ENCODE measurements around the gene NUDCD3. TPM values are rescaled to one million over a fixed set of nuclear protein-coding genes. Genes with fewer than 3 reads are reported as not detected.

NUDCD3 gene
- polyA plus RNA-seq, 1 experiment, result 61.4 TPM

GRCh38 chr7:44522315-44522714 is 31.9 kb upstream of the NUDCD3 start:
- no peak for TF ChIP-seq CTCF (IDR thresholded peaks at IDR 0.05; ENCODE audit: low read depth, low read length)
- Histone ChIP-seq H3K4me3 (ENCODE audit: low read depth, low read length) (no peak overlapping the region), H3K27ac (ENCODE audit: low read depth, low read length) (no peak overlapping the region), H3K9me3 (ENCODE audit: control insufficient read depth, insufficient read depth, low read length) (peaks cover 5% of the 10 kb centered on the region; the same call in 1 of the 2 replicates), H3K27me3 (ENCODE audit: control insufficient read depth, insufficient read depth, low read length) (peaks cover 16% of the 10 kb centered on the region)
- POLR2A ChIA-PET, result no interaction called here
- DNase-seq (ENCODE audit: low read depth, low spot score), result no peak
- CTCF ChIA-PET, result no interaction called here

GRCh38 chr7:44521347-44522095 is 31.1 kb upstream of the NUDCD3 start:
- Histone ChIP-seq H3K27ac (ENCODE audit: low read depth, low read length) (no peak overlapping the region), H3K27me3 (ENCODE audit: control insufficient read depth, insufficient read depth, low read length) (peaks cover 16% of the 10 kb centered on the region), H3K4me3 (ENCODE audit: low read depth, low read length) (no peak overlapping the region), H3K9me3 (ENCODE audit: control insufficient read depth, insufficient read depth, low read length) (peaks cover 5% of the 10 kb centered on the region; the same call in 1 of the 2 replicates)
- no peak for DNase-seq (ENCODE audit: low read depth, low spot score)
- no peak for TF ChIP-seq CTCF (IDR thresholded peaks at IDR 0.05; ENCODE audit: low read depth, low read length)
- POLR2A ChIA-PET, result no interaction called here
- CTCF ChIA-PET, result no interaction called here

DNA sequence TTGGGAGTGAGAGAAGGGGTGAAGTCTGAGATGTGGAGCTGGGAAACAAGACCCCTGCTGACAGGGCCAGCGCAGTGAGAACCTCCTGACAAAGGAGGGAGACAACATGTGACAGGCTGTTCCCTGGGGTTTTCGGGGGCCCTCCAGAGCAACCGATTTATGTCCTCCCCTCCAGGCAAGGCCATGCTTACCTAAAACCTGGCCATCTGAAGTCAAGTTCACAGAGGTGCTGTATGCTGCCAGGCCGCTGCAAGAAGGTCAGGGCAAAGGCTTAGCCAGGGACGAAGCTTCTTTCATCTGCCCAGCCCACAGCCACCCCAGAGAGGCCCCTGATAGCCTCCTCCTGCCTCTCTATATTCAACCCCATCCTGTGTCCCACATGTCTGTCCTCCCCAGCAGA is 30.1 kb upstream of the NUDCD3 start:
- POLR2A ChIA-PET, result no interaction called here
- H3K9me3 ChIP-seq (ENCODE audit: control insufficient read depth, insufficient read depth, low read length), result peaks cover 5% of the 10 kb centered on the region; the same call in 1 of the 2 replicates
- DNase-seq (ENCODE audit: low read depth, low spot score), result no peak
- no peak for TF ChIP-seq CTCF (IDR thresholded peaks at IDR 0.05; ENCODE audit: low read depth, low read length)
- no peak overlapping the region for H3K27ac ChIP-seq (ENCODE audit: low read depth, low read length)
- CTCF ChIA-PET, result interaction anchor here (0.6 kb wide), 1 partner anchor 13 kb away, joined by 5 read pairs; no protein-coding TSS in a partner anchor
- H3K27me3 ChIP-seq (ENCODE audit: control insufficient read depth, insufficient read depth, low read length), result peaks cover 16% of the 10 kb centered on the region
- no peak overlapping the region for H3K4me3 ChIP-seq (ENCODE audit: low read depth, low read length)

DNA sequence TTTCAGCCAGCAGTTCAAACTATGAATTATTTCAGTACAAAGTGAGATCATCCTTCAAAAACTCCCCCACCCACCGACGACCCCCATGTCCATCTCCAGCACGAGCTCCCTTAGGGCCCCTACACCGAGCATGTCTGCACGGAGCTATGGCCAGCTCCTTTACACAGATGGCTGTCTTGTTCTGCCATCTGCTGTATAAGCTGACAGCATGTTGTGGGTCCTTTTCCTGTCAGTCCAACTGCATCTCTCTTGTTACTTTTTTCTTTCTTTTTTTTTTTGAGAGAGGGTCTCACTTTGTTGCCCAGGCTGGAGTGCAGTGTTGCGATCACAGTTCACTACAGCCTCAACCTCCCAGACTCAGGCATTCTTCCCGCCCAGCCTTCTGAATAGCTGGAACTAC is 29.1 kb upstream of the NUDCD3 start:
- Histone ChIP-seq H3K4me3 (ENCODE audit: low read depth, low read length) (no peak overlapping the region), H3K9me3 (ENCODE audit: control insufficient read depth, insufficient read depth, low read length) (no peaks in the 10 kb centered on the region), H3K27me3 (ENCODE audit: control insufficient read depth, insufficient read depth, low read length) (peaks cover 16% of the 10 kb centered on the region), H3K27ac (ENCODE audit: low read depth, low read length) (no peak overlapping the region)
- ChIA-PET POLR2A (no interaction called here), CTCF (interaction anchor here (0.6 to 1.0 kb wide), 2 partner anchors 9 to 15 kb away, joined by 5 read pairs; no protein-coding TSS in a partner anchor)
- DNase-seq (ENCODE audit: low read depth, low spot score), result no peak
- no peak for TF ChIP-seq CTCF (IDR thresholded peaks at IDR 0.05; ENCODE audit: low read depth, low read length)

GRCh38 chr7:44518761-44519160 is 28.3 kb upstream of the NUDCD3 start:
- ChIA-PET CTCF (interaction anchor here (0.6 to 1.0 kb wide), 2 partner anchors 10 to 15 kb away, joined by 5 read pairs; no protein-coding TSS in a partner anchor), POLR2A (no interaction called here)
- Histone ChIP-seq H3K27ac (ENCODE audit: low read depth, low read length) (no peak overlapping the region), H3K4me3 (ENCODE audit: low read depth, low read length) (no peak overlapping the region), H3K27me3 (ENCODE audit: control insufficient read depth, insufficient read depth, low read length) (peaks cover 16% of the 10 kb centered on the region), H3K9me3 (ENCODE audit: control insufficient read depth, insufficient read depth, low read length) (no peaks in the 10 kb centered on the region)
- DNase-seq (ENCODE audit: low read depth, low spot score), result no peak
- no peak for TF ChIP-seq CTCF (IDR thresholded peaks at IDR 0.05; ENCODE audit: low read depth, low read length)

All from AG04450 (cell line).